Limb (tissue), 2 donors: ENCODE data around the gene SAAL1.
"Not testable (repeated sequence)": the region's sequence is repeated elsewhere in the genome, so short reads cannot be mapped to it uniquely, and the experiment has no call there.

ENCODE experiments used
- DNase-seq, 2 donors: peaks; one replicate each; pipeline ENCODE4 v3.0.0-alpha.2; 2016; ENCODE audit errors: extremely low spot score in 2 of 2

The SAAL1 gene

DNA sequence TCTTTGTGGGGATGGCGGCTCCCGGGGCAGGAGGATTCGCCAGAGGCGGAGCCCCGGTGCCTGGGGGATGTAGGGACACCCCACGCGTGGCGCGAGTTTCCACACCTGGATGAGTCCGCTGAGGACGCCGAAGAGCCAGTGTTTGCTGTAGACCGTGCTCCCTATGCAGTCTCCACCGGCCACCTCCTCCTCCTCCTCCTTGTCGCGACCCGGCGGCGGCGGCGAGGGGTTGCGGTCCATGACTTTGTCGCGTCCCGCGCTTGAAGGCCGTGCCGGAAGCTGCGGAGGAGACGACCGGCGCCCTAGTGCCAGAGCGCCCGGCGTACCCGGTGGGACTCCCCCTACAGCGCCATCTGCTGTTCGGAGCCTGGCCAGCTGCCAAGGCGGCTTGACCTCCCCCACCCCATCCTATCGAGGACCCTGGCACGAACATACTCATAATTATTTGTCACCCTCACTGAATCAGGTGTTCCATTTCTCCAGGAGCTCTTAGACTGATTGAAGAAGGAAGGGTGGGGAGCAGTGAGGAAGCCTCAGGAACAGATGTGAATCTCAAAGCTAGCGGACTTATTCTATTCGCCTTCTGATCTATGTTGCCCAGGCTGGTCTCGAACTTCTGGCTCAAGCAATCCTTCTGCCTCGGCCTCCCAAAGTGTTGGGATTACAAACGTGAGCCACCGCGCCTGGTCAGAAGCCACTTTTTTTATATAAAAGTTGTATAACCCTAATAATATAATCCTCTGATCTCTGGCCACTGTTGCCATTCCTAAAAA is at the start of gene SAAL1:
Gene SAAL1, minus strand, starts transcription at position 281 of the 773 bp plus-strand sequence. Its CDS starts 41 bp downstream, at position 240.
- peak; percentile 86 to 92 for DNase-seq

- DNase-seq = no peak
These were observed 45.7 kb upstream of the SAAL1 start for GRCh38 chr11:18151581-18151980.

DNA sequence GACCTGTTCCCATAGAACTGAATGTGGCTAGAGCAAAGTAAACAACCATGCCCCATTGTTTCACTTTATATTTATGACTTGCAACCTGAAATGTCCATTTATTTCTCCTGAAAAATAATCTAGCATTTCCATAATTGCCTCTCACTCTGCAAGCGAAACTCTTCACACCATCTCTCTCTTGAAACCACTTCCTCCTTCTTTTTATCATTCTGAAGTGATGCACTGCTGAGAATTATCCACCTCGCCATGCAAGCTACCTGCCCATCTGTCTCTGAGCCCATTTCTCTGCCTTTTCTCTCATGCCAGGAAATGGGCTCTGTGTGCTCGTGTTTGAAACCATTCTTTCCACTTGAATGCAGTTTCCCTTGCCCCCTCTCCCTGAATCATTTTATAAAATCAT is 40.0 kb upstream of the SAAL1 start:
- no peak for DNase-seq

- no peak for DNase-seq
These were observed 39.1 kb upstream of the SAAL1 start for GRCh38 chr11:18145025-18145424.

GRCh38 chr11:18144243-18144642 is 38.4 kb upstream of the SAAL1 start:
- DNase-seq = no peak

DNA sequence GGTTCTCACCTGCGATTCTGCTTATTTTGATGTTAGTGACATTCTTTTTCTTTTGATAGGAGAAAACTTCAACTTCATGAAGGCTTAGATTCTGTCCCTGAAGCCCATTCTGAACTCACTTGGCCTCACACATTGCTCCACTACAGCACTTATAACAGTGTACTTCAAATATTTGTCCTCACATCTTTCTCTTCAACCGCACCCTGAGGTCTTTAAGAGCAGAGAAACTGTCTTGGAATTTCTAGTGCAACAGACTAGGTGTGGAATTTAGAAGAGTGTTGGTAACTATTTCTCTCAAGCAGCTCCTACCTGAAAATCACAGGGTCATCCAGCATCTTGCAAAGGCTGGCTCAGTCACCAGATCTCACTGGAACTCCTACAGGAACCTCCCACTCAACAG is 34.3 kb upstream of the SAAL1 start:
- DNase-seq = no peak

DNA sequence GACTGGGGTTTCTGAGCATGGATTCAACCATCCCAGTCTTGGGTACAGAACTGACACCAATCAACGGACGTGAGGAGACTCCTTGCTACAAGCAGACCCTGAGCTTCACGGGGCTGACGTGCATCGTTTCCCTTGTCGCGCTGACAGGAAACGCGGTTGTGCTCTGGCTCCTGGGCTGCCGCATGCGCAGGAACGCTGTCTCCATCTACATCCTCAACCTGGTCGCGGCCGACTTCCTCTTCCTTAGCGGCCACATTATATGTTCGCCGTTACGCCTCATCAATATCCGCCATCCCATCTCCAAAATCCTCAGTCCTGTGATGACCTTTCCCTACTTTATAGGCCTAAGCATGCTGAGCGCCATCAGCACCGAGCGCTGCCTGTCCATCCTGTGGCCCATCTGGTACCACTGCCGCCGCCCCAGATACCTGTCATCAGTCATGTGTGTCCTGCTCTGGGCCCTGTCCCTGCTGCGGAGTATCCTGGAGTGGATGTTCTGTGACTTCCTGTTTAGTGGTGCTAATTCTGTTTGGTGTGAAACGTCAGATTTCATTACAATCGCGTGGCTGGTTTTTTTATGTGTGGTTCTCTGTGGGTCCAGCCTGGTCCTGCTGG is 31.4 kb upstream of the SAAL1 start:
- no peak for DNase-seq

GRCh38 chr11:18135308-18135707 is 29.4 kb upstream of the SAAL1 start:
- DNase-seq = no peak

DNA sequence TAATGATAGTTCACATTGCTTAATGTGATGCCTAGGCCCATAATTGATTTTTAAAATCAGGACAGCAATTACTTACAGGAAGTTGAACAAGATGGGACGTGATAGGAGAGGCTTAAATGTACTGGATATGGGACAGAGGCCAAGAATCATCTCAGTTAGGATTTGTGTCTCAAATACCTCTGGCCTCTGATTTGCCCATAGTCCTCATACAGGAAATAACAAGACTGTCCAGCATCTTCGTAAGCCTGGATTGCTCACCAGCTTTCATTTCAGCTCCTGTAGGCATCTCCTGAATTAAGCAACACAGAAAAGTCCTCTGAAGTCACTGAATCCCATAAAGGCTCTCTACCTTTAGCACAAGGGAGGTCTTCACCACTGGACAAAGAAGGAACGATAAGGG is 26.5 kb upstream of the SAAL1 start, which contains the start of gene MRGPRX3:
Gene MRGPRX3, plus strand, starts transcription at position 231 of the 400 bp plus-strand sequence. CDS start 4,632 bp downstream, outside the sequence.
- DNase-seq = no peak

- DNase-seq = not testable (repeated sequence)
These were observed 25.2 kb upstream of the SAAL1 start for GRCh38 chr11:18131115-18131514.

- not testable (repeated sequence) for DNase-seq
These were observed 15.5 kb upstream of the SAAL1 start for GRCh38 chr11:18121331-18121828.

DNA sequence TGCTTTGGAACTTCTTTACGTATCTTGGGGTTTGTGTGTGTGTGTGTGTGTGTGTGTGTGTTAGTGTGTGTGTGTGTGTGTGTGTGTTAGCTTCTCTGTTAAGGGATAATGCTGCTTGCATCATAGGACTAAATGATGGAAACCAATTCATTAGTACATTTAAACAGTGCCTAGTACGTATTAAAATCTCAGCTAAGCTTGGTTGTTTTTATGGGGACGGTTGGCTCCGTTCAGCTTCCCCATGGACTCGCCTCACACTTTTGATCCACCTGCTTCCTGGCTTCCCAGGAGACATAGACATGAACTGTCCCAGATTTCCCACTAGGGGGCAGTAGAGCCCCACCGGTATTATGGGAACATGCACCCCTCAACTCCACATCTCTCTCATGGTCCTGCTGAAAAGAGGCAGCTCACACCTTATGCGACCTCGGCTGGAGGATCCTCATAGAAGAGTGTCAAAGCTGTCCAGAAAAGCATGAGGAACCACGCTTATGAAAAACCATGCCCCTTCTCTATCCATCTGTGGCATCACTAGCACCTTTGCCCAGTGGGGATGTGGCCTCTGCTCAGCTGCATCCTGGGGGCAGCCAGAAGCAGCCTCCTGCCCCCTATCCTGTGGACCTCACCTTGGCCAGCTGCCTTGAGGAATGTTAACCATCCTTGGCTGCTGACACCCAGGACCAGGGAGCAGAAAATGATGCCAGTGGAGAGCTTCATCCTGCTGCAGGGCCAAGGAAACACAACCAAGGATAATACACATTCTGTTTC is 9.7 kb upstream of the SAAL1 start:
- peak; percentile 41 to 65 for DNase-seq

GRCh38 chr11:18111005-18111404 is 5.1 kb upstream of the SAAL1 start:
- DNase-seq = no peak

DNA sequence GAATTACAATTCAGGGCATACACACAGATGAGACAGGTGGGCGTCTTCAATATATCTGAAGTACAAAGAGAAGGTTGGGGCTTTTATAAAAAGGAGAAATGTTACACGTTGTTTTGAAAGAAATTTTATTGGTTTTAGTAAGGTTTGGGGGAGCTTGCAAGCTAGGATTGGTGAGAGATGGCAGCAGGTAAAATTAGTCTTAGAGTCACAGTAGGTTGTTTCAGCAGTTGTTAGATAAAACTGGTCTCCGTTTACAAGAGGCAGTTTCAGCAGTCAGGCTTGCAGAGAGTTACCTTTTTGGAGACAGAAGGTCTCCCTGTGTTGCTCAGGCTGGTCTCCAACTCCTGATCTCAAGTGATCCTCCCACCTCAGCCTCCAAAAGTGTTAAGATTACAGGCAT is 2.4 kb upstream of the SAAL1 start:
- DNase-seq = no peak

DNA sequence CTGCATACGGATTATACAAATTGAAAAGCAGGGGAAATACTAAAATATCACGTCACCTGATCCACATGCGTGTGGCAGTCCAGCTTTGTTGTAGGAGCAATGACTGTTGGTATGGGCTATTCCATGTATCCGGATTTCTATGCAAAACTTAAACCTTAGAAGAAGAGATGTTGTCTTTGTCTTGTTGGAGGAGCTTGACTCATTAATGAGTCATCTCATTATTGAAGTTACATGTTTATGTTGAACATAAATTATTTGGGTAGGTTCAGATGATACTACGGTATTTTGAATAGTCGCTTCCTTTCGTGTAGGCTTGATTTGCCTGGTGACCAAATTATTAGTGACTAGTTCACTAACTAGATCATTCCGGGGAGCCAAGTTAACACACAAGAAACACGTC is 806 bp upstream of the SAAL1 start:
- no peak for DNase-seq

- no peak for DNase-seq
These were observed 638 bp downstream of the SAAL1 start for GRCh38 chr11:18105086-18105801.

- DNase-seq = no peak
These were observed 4.8 kb downstream of the SAAL1 start for GRCh38 chr11:18100926-18101656.

GRCh38 chr11:18093959-18094358 is 11.9 kb downstream of the SAAL1 start:
- DNase-seq = no peak

DNA sequence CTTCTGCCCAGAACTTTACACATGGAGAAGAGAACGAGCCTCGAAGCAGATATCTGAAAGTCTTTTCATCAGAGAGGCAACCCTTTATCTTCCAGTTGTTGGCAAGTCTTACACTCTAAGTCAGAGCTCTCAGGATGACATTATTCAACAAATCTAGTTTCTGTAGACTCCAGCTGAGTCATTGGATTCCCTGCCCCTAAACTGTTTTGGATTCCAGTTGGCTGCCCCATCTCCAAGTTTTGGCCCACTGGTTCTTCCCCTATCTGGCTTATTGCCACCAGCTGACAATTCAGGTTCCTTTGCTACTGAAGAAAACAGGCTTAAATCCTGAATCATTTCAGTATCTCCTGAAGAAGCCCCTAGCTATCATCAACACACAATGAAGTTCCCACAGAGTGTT is 14.2 kb downstream of the SAAL1 start:
- DNase-seq = no peak

- no peak for DNase-seq
These were observed 16.9 kb downstream of the SAAL1 start for GRCh38 chr11:18088966-18089365.

DNA sequence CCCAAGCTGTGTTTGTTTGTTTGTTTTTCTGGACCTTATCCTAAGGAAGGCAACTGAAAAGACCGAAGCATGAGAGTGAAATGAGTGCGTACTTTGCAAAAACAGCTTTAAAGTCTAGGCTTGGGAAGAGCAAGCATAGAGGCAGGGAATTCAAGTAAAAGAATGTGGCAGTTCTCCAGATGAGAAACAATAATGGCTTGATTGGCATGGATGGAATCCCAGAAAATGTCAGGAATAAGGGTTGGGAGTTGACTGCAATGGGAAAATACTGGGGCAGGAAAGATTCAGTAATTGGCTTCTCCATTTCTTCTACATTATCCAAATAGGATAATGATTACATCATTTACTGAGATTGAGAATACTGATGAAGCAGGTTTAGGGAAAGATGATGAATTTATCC is 17.5 kb downstream of the SAAL1 start:
- DNase-seq = no peak
